Ishikawa (cell line): ENCODE data around the gene ADAP1.

Experiments
- CEBPB ChIP-seq: IDR thresholded peaks from 2 replicates; pipeline ENCODE4 v1.6.1; 2012
- EGR1 ChIP-seq: IDR thresholded peaks from 2 replicates; pipeline ENCODE4 v1.6.1; 2012
- EP300 ChIP-seq: IDR thresholded peaks from 2 replicates; pipeline ENCODE4 v1.6.1; 2012; ENCODE audit warnings: borderline replicate concordance
- RAD21 ChIP-seq: IDR thresholded peaks from 2 replicates; pipeline ENCODE4 v1.6.1; 2012; ENCODE audit warnings: low read depth
- TEAD4 ChIP-seq: IDR thresholded peaks from 2 replicates; pipeline ENCODE4 v1.6.1; 2012
- YY1 ChIP-seq: IDR thresholded peaks from 2 replicates; pipeline ENCODE4 v1.6.1; 2012; ENCODE audit warnings: low read depth
- ZBTB7A ChIP-seq: IDR thresholded peaks from 2 replicates; pipeline ENCODE4 v1.6.1; 2012; ENCODE audit warnings: low read depth
- TF ChIP-seq, protein P1 (sequence below): IDR thresholded peaks from 2 replicates; pipeline ENCODE4 v1.6.1; 2012
- TF ChIP-seq, protein P2 (sequence below): IDR thresholded peaks from 2 replicates; pipeline ENCODE4 v1.6.1; 2012; ENCODE audit warnings: low read depth, mild to moderate bottlenecking

DNA sequence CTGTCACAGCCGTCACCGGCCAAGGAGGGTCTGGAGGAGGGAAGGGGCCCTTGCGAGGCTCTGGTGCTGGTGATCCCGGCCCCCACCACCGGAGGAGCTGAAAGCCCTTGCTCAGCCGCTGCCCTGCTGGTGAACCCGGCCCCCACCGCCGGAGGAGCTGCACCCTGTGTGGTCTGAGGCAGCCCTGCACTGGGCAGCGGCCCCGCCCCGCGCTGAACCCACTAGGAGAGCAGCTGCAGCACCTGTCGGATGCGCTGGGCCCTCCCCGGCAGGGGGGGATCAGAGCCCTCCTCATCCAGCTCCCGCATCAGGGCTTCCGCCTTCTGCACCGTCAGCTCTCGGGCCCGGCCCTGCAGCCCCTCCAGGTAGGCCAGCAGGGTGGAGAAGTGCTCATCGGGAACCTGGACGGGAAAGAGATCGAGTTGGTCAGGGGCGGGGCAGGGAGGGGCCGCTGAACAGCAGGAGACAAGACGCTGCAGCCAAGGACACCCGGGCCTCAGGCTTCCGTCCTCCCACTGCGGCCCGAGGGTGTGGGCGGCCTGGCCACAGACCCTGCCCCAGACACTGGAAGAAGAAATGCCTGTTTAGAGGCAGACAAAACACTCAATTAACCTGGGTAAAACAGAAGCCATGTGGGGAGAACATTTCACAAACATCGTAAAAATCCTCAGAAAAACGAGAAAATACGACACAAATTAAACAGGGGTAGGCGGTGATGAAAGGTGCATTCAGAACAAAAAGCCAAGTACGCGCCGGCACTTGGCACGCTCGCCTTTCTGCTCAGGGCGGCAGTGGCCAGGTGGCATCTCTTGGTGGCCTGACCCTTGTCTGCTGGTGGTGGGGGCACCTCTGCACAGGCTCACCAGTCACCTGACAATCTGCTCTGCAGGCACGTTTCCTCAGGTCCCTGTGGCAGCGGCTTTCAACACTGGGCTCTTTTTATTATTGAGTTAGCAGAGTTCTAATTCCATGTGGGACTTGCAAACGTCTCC lies 43.2 kb upstream of the ADAP1 start:
- TF ChIP-seq TEAD4 (no peak), ZBTB7A (0 out of 2 replicates have a peak, but pooled peaks have one; percentile 33), EGR1 (no peak), CEBPB (no peak), EP300 (no peak), RAD21 (no peak), YY1 (no peak)
- TF ChIP-seq, protein P1, sequence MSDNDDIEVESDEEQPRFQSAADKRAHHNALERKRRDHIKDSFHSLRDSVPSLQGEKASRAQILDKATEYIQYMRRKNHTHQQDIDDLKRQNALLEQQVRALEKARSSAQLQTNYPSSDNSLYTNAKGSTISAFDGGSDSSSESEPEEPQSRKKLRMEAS, result no peak
- TF ChIP-seq, protein P2, sequence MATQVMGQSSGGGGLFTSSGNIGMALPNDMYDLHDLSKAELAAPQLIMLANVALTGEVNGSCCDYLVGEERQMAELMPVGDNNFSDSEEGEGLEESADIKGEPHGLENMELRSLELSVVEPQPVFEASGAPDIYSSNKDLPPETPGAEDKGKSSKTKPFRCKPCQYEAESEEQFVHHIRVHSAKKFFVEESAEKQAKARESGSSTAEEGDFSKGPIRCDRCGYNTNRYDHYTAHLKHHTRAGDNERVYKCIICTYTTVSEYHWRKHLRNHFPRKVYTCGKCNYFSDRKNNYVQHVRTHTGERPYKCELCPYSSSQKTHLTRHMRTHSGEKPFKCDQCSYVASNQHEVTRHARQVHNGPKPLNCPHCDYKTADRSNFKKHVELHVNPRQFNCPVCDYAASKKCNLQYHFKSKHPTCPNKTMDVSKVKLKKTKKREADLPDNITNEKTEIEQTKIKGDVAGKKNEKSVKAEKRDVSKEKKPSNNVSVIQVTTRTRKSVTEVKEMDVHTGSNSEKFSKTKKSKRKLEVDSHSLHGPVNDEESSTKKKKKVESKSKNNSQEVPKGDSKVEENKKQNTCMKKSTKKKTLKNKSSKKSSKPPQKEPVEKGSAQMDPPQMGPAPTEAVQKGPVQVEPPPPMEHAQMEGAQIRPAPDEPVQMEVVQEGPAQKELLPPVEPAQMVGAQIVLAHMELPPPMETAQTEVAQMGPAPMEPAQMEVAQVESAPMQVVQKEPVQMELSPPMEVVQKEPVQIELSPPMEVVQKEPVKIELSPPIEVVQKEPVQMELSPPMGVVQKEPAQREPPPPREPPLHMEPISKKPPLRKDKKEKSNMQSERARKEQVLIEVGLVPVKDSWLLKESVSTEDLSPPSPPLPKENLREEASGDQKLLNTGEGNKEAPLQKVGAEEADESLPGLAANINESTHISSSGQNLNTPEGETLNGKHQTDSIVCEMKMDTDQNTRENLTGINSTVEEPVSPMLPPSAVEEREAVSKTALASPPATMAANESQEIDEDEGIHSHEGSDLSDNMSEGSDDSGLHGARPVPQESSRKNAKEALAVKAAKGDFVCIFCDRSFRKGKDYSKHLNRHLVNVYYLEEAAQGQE, result no peak
